Neural progenitor cell (in vitro differentiated cells): ENCODE results near the gene RET.

Experiments used
- CTCF ChIP-seq: fragments of 200-600 bp; sonication (generic); IDR thresholded peaks from 2 replicates; pipeline ENCODE4 v1.5.1; 2017; ENCODE audit warnings: antibody characterized with exemption, mild to moderate bottlenecking
- EZH2 ChIP-seq: fragments of 200-600 bp; sonication (generic); IDR thresholded peaks from 2 replicates; pipeline ENCODE4 v1.6.1; 2017; ENCODE audit warnings: antibody characterized with exemption, mild to moderate bottlenecking, moderate library complexity
- EZH2phosphoT487 ChIP-seq: fragments of 200-600 bp; sonication (generic); IDR thresholded peaks from 2 replicates; pipeline ENCODE4 v1.6.1; 2017; ENCODE audit warnings: antibody characterized with exemption

GRCh38 chr10:43032613-43033012 lies 44.3 kb upstream of the RET start:
- TF ChIP-seq CTCF (no peak), EZH2 (no peak), EZH2phosphoT487 (no peak)
